Panc1 (cell line): ENCODE results near the gene KRTAP3-1.

Experiments used
- CTCF ChIP-seq: fragments of 450-650 bp; IDR thresholded peaks from 2 replicates; pipeline ENCODE4 v1.5.1; 2017; ENCODE audit warnings: mild to moderate bottlenecking
- POLR2AphosphoS5 ChIP-seq: IDR thresholded peaks from 2 replicates; pipeline ENCODE4 v1.6.1; 2012; ENCODE audit warnings: mild to moderate bottlenecking, low read depth, low read length, moderate library complexity
- REST ChIP-seq, 2 experiments: IDR thresholded peaks; 2 replicates each; pipeline ENCODE4 v1.6.1; 2011 to 2012; ENCODE audit warnings: low read depth in 2 of 2, control low read depth in 1 of 2, low read length in 1 of 2, mild to moderate bottlenecking in 1 of 2, moderate library complexity in 1 of 2; ENCODE audit not compliant: insufficient read depth in 1 of 2

- TF ChIP-seq CTCF (no peak), POLR2AphosphoS5 (no peak), REST (IDR thresholded peaks at IDR 0.05; ENCODE audit: insufficient read depth in 1 of 2, low read depth in 2 of 2, low read length in 1 of 2) (no peak)
Observed at GRCh38 chr17:41015454-41015853, 6.5 kb upstream of the KRTAP3-1 start.
